IMR-90 (cell line): ENCODE data around the gene NCOA5. TPM values are rescaled to one million over a fixed set of nuclear protein-coding genes. Genes with fewer than 3 reads are reported as not detected.

Source experiments
- ATAC-seq: fragments of 200-7000 bp; cut with Tn5 transposase; 2 replicates; pipeline ENCODE4 v1.9.1; 2020; ENCODE audit warnings: low read depth, mild to moderate bottlenecking, moderate library complexity
- BruUV-seq: library from RNA; stranded (reverse); fragments of 400-500 nt; replicated peaks from 2 replicates; lab custom pipeline; 2021; lab: Mats Ljungman, UMichigan
- CTCF ChIA-PET: fragments of 300-600 bp; formaldehyde crosslinking; extraction: SDS; loops from one replicate; lab custom pipeline; 2021; ENCODE audit warnings: antibody characterized with exemption; lab: Yijun Ruan, JAX
- POLR2A ChIA-PET: fragments of 300-600 bp; sonication (Branson Sonifier 250); formaldehyde crosslinking; loops from one replicate; lab custom pipeline; 2022; ENCODE audit warnings: antibody characterized with exemption; ENCODE audit not compliant: unreplicated experiment; lab: Charles Lee
- DNase-seq: peaks from one replicate; pipeline ENCODE4 v3.0.0; 2013
- H2AFZ ChIP-seq: replicated peaks from 2 replicates; pipeline ENCODE3; 2013; ENCODE audit warnings: low read length, mild to moderate bottlenecking; ENCODE audit not compliant: poor library complexity
- H2AK5ac ChIP-seq: 2 replicates; pipeline ENCODE4 v1.6.1; 2013; ENCODE audit warnings: low read depth, low read length, inconsistent platforms
- H2AK9ac ChIP-seq: replicated peaks from 2 replicates; pipeline ENCODE3; 2013; ENCODE audit warnings: mild to moderate bottlenecking, low read depth, low read length, moderate library complexity; ENCODE audit not compliant: poor library complexity
- H2BK120ac ChIP-seq: 2 replicates; pipeline ENCODE4 v1.6.1; 2013; ENCODE audit warnings: low read depth, low read length, inconsistent platforms
- H2BK15ac ChIP-seq: 3 replicates; pipeline ENCODE4 v1.6.1; 2013; ENCODE audit warnings: low read depth, low read length, inconsistent platforms
- H2BK20ac ChIP-seq: 2 replicates; pipeline ENCODE4 v1.6.1; 2013; ENCODE audit warnings: low read depth, mild to moderate bottlenecking, inconsistent platforms, low read length, moderate library complexity
- H2BK5ac ChIP-seq: 2 replicates; pipeline ENCODE4 v1.6.1; 2013; ENCODE audit warnings: mild to moderate bottlenecking, low read depth, low read length, inconsistent platforms; ENCODE audit not compliant: poor library complexity, severe bottlenecking
- H3K14ac ChIP-seq: replicated peaks from 2 replicates; pipeline ENCODE4 v1.6.1; 2013; ENCODE audit warnings: low read depth, low read length, inconsistent platforms
- H3K18ac ChIP-seq: 2 replicates; pipeline ENCODE4 v1.6.1; 2013; ENCODE audit warnings: low read depth, low read length, control low read depth
- H3K23ac ChIP-seq: 2 replicates; pipeline ENCODE4 v1.6.1; 2013; ENCODE audit warnings: low read depth, low read length, inconsistent platforms
- H3K27ac ChIP-seq: 2 replicates; pipeline ENCODE4 v1.5.1; 2013; ENCODE audit warnings: mild to moderate bottlenecking, control low read depth, low read length; ENCODE audit not compliant: insufficient read depth
- H3K27me3 ChIP-seq: 2 replicates; pipeline ENCODE4 v1.6.1; 2013; ENCODE audit warnings: low read length; ENCODE audit not compliant: control insufficient read depth, insufficient read depth
- H3K36me3 ChIP-seq: 2 replicates; pipeline ENCODE4 v1.6.1; 2013; ENCODE audit warnings: low read length, mixed read lengths; ENCODE audit not compliant: control insufficient read depth, insufficient read depth
- H3K4ac ChIP-seq: 2 replicates; pipeline ENCODE4 v1.6.1; 2013; ENCODE audit warnings: low read depth, low read length, inconsistent platforms
- H3K4me1 ChIP-seq: 2 replicates; pipeline ENCODE4 v1.6.1; 2013; ENCODE audit warnings: low read length, mixed read lengths; ENCODE audit not compliant: control insufficient read depth, insufficient read depth
- H3K4me2 ChIP-seq: 2 replicates; pipeline ENCODE4 v1.6.1; 2013; ENCODE audit warnings: low read depth, mild to moderate bottlenecking, control low read depth, low read length, moderate library complexity
- H3K4me3 ChIP-seq: 2 replicates; pipeline ENCODE4 v1.5.1; 2013; ENCODE audit warnings: low read depth, mild to moderate bottlenecking, control low read depth, low read length, moderate library complexity; ENCODE audit not compliant: insufficient read depth
- H3K56ac ChIP-seq: 2 replicates; pipeline ENCODE4 v1.6.1; 2013; ENCODE audit warnings: low read length, inconsistent platforms; ENCODE audit not compliant: insufficient read depth; ENCODE audit errors: extremely low read depth
- H3K79me1 ChIP-seq, 2 experiments: 2 replicates each; pipeline ENCODE4 v1.6.1; 2013; ENCODE audit warnings: low read length in 2 of 2, inconsistent platforms in 1 of 2, low read depth in 1 of 2
- H3K9ac ChIP-seq: 2 replicates; pipeline ENCODE4 v1.6.1; 2013; ENCODE audit warnings: low read depth, low read length, control low read depth
- H3K9me1 ChIP-seq: 2 replicates; pipeline ENCODE4 v1.6.1; 2013; ENCODE audit warnings: low read length, inconsistent platforms; ENCODE audit not compliant: insufficient read depth
- H3K9me3 ChIP-seq: 2 replicates; pipeline ENCODE4 v1.6.1; 2013; ENCODE audit warnings: low read length; ENCODE audit not compliant: control insufficient read depth, insufficient read depth
- H4K20me1 ChIP-seq: 2 replicates; pipeline ENCODE4 v1.6.1; 2013; ENCODE audit warnings: low read length, inconsistent platforms; ENCODE audit not compliant: insufficient read depth
- H4K5ac ChIP-seq: 2 replicates; pipeline ENCODE4 v1.6.1; 2013; ENCODE audit warnings: mild to moderate bottlenecking, low read depth, low read length, control low read depth
- H4K8ac ChIP-seq, 2 experiments: 2 replicates each; pipeline ENCODE4 v1.6.1; 2013; ENCODE audit warnings: low read depth in 2 of 2, low read length in 2 of 2, control low read depth in 1 of 2, inconsistent platforms in 1 of 2
- H4K91ac ChIP-seq: 2 replicates; pipeline ENCODE4 v1.6.1; 2013; ENCODE audit warnings: low read depth, low read length, inconsistent platforms; ENCODE audit not compliant: insufficient read depth
- BHLHE40 ChIP-seq: fragments of 150-350 bp; IDR thresholded peaks from 2 replicates; pipeline ENCODE4 v1.6.1; 2016; ENCODE audit warnings: mild to moderate bottlenecking, low read depth, low read length
- CEBPB ChIP-seq: IDR thresholded peaks from 2 replicates; pipeline ENCODE4 v1.6.1; 2012; ENCODE audit warnings: low read depth, low read length, improper control_type of control experiment
- CHD1 ChIP-seq: IDR thresholded peaks from 2 replicates; pipeline ENCODE4 v1.6.1; 2012; ENCODE audit warnings: low read depth, low read length, improper control_type of control experiment
- MAFK ChIP-seq: IDR thresholded peaks from 2 replicates; pipeline ENCODE4 v1.6.1; 2012; ENCODE audit warnings: low read depth, low read length, improper control_type of control experiment
- MAZ ChIP-seq: IDR thresholded peaks from 2 replicates; pipeline ENCODE4 v1.6.1; 2012; ENCODE audit warnings: low read depth, mild to moderate bottlenecking, low read length, improper control_type of control experiment, moderate library complexity, borderline replicate concordance
- MXI1 ChIP-seq: IDR thresholded peaks from 2 replicates; pipeline ENCODE4 v1.6.1; 2012; ENCODE audit warnings: low read depth, mild to moderate bottlenecking, low read length, moderate library complexity, borderline replicate concordance
- POLR2A ChIP-seq: IDR thresholded peaks from 2 replicates; pipeline ENCODE4 v1.6.1; 2012; ENCODE audit warnings: mild to moderate bottlenecking, low read depth, low read length
- RAD21 ChIP-seq: IDR thresholded peaks from 2 replicates; pipeline ENCODE4 v1.6.1; 2012; ENCODE audit warnings: low read length, improper control_type of control experiment
- RFX5 ChIP-seq: IDR thresholded peaks from 2 replicates; pipeline ENCODE4 v1.8.0; 2012; ENCODE audit warnings: low read depth, mild to moderate bottlenecking, low read length, moderate library complexity
- WGBS, 2 experiments: methylation state at CpG; one replicate each; pipeline versions ENCODE4 v1.1.5 to v1.1.7; 2013; ENCODE audit warnings: missing lambda C conversion rate in 2 of 2; ENCODE audit not compliant: insufficient read length in 1 of 2; ENCODE audit errors: extremely low coverage in 2 of 2; 5-methylcytosine and 5-hydroxymethylcytosine counted together
- dilution Hi-C: fragments of 300-500 bp; cut with HindIII; formaldehyde crosslinking; loops from one replicate; pipeline ENCODE4 v1.14.3; 2018; ENCODE audit warnings: low sequenced_read_pairs; ENCODE audit not compliant: unreplicated experiment
- in situ Hi-C: fragments of 300-500 bp; cut with MboI; formaldehyde crosslinking; loops from 3 replicates; pipeline ENCODE4 v1.14.3; 2019; ENCODE audit warnings: low sequenced_read_pairs, inconsistent platforms, mixed read lengths
- intact Hi-C: fragments of 100-400 bp; cut with micrococcal nuclease; formaldehyde crosslinking; loops from 2 replicates; pipeline ENCODE4 v1.10.0; 2022
- polyA plus RNA-seq, 3 experiments: library from polyadenylated mRNA; depleted of rRNA; stranded (reverse); fragments of >200 nt; gene quantifications; 2 replicates each; pipeline ENCODE4 v1.2.3, GENCODE V29; 2012; ENCODE audit warnings: low replicate concordance in 1 of 3
- total RNA-seq: library from RNA; depleted of rRNA; stranded (reverse); fragments of >200 nt; gene quantifications from 2 replicates; pipeline ENCODE4 v1.2.3, GENCODE V29; 2012
- TF ChIP-seq, protein P1 (sequence below): fragments of 150-350 bp; IDR thresholded peaks from 2 replicates; pipeline ENCODE4 v1.6.1; 2017; ENCODE audit warnings: mild to moderate bottlenecking, antibody characterized with exemption, low read length, low read depth

NCOA5 gene
- total and polyA plus RNA-seq, 2 of the 4 experiments (the other 2 are of a cell fraction): 17.4 to 20.6 TPM

GRCh38 chr20:46111028-46111835 is 21.5 kb upstream of the NCOA5 start:
- no peaks in the 10 kb centered on the region for H3K4me1 ChIP-seq
- H2BK15ac ChIP-seq: no peak overlapping the region
- H2BK20ac ChIP-seq: no peak overlapping the region
- no peaks in the 10 kb centered on the region for H3K79me1 ChIP-seq
- no peak overlapping the region for H2AK9ac ChIP-seq
- no peak overlapping the region for H2AFZ ChIP-seq
- H3K27ac ChIP-seq: no peak overlapping the region
- no peak overlapping the region for H3K4me2 ChIP-seq
- no peak overlapping the region for H4K8ac ChIP-seq
- H3K36me3 ChIP-seq: no peaks in the 10 kb centered on the region
- 25% methylated on average over 2 of the region's 5 CpGs; no CpG with 5 or more reads in 1 of the 2 experiments for WGBS, 2 experiments
- H3K18ac ChIP-seq: no peak overlapping the region
- dilution Hi-C loops (no loop called here), in situ Hi-C loops (no loop called here), intact Hi-C loops (no loop called here)
- ChIA-PET CTCF (no interaction called here), POLR2A (interaction anchor here (0.6 kb wide), 1 partner anchor 58 kb away, joined by 5 read pairs; no protein-coding TSS in a partner anchor)
- H3K9ac ChIP-seq: no peak overlapping the region
- no peaks in the 10 kb centered on the region for H4K20me1 ChIP-seq
- H3K14ac ChIP-seq: no peak overlapping the region
- no peak overlapping the region for H4K91ac ChIP-seq
- H3K4me3 ChIP-seq: no peak overlapping the region
- BruUV-seq: no TSS peak
- no peak overlapping the region for H3K23ac ChIP-seq
- no peak overlapping the region for H2AK5ac ChIP-seq
- ATAC-seq: no peak
- TF ChIP-seq, protein P1, sequence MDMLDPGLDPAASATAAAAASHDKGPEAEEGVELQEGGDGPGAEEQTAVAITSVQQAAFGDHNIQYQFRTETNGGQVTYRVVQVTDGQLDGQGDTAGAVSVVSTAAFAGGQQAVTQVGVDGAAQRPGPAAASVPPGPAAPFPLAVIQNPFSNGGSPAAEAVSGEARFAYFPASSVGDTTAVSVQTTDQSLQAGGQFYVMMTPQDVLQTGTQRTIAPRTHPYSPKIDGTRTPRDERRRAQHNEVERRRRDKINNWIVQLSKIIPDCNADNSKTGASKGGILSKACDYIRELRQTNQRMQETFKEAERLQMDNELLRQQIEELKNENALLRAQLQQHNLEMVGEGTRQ: no peak
- no peak for TF ChIP-seq RFX5
- no peak for TF ChIP-seq BHLHE40
- no peak for TF ChIP-seq CEBPB
- no peak for TF ChIP-seq MAZ
- TF ChIP-seq POLR2A: no peak
- TF ChIP-seq CHD1: no peak
- no peak for TF ChIP-seq RAD21
- no peak for TF ChIP-seq MAFK
- no peak for TF ChIP-seq MXI1
- no peak for DNase-seq
- H4K5ac ChIP-seq: no peak overlapping the region
- peaks cover 21% of the 10 kb centered on the region for H3K27me3 ChIP-seq
- H2BK120ac ChIP-seq: no peak overlapping the region
- no peaks in the 10 kb centered on the region for H3K9me3 ChIP-seq
- H3K9me1 ChIP-seq: no peaks in the 10 kb centered on the region
- no peak overlapping the region for H3K4ac ChIP-seq
- no peak overlapping the region for H3K56ac ChIP-seq
- no peak overlapping the region for H2BK5ac ChIP-seq
